Frontal cortex (tissue), 4 donors: Measurements from ENCODE around the gene ERC2. TPM values are rescaled to one million over a fixed set of nuclear protein-coding genes. Genes with fewer than 3 reads are reported as not detected.

Experiments used
- DNase-seq, 2 donors: peaks; one replicate each; pipeline ENCODE4 v3.0.0; 2012; ENCODE audit warnings: low spot score in 2 of 2
- FAIRE-seq: peaks from 2 replicates; lab custom pipeline; 2012; peaks lifted over from hg19 to GRCh38; lab: Jason Lieb, UNC
- small RNA-seq: library from RNA; depleted of rRNA; stranded (forward); fragments of <200 nt; gene quantifications from one replicate; pipeline ENCODE3, GENCODE V24; 2014
- total RNA-seq: library from RNA; depleted of rRNA; stranded (reverse); fragments of >200 nt; gene quantifications from one replicate; pipeline ENCODE4 v1.2.3, GENCODE V29; 2014
- donor health status: control.
- donor health status: control.
- donor health status: control.

Gene ERC2
- total RNA-seq, 1 donor from 2014 or later = 77.9 TPM

DNA sequence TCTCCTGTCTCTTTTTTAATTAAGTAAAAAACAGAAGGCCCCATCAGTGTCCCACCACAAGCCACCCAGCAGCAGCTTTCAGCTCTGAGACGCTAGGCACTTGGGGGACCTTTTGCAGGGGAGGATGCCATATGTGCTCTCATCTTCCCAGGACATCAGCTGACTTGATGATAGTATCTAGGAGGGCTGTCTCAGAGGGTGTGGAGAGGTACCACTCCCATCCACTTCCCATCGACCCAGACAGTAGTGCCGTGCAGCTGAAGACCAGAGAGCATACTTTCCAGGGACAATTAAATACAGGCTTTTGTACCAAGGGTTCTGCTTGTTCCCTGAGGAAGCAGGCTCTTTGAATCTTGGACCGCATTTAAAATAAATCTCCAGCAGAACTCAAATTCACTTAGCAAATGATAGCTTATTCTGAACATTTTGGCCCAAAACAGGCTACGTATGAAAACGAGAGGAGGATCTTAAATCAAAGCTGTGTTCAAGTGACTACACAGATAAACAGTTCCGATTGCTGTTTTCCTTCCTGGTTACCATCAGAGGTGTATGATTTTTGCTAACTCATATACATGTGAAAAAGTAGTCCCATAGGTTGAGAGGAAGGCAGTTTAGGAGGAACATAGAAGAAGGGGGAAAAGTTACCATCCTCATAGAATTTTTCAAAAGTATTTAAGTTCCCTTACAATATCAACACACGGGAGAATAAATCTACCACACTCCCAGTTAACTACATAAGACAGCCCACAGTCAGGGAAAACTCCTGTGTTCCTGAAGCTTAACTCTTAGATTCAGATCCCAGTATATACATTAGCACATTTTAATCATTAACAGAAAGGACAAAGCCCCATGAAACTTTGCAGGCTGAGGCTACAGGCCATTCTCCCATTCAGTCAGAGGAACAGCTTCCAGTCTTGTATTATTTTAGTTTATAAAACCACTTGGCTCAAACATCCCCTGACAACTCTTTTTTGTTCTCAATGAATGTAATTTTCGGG is 990.7 kb downstream of the ERC2 start:
- FAIRE-seq = no peak
- DNase-seq = no peak

DNA sequence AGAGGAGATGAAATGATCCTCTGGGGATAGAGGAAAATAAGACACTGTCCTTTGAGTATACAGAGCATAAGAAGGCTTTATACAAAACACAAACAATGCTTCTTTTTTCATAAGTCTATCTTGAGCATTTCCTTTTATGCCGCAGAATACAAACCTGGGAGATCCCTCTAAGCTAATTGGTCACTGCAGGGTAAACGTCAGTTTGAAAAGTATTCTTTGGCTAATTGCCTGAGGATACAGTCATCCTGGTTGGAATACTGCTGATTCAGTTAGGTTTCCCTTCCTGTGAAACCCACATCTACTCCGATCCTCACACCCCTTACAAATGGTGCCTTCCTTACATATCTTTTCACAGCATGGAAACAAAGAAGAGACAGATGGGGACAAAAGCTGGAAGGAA is 991.8 kb downstream of the ERC2 start:
- no peak for FAIRE-seq
- no peak for DNase-seq

DNA sequence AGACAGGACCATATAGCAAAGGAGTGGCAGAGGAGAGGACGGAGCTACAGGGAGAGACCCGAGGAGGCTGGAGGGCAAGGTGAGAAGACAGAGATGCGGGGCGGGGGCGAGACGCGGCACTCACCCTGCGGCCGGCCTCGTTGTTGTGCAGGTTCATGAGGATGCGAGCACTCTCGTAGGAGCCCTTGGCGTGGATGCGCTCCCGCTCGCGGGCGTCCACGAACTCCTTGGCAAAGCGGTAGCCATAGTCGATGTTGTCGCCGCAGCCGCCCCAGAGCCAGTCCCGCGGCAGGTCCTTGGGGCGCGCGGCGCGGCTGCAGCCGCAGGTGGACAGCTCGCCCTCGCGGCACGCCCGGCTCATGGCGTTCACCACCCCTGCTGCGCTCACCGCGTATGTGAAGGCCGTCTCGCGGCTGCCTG is 994.0 kb downstream of the ERC2 start:
- no peak for FAIRE-seq
- peak in 1 of 2 donors; percentile 20 for DNase-seq

DNA sequence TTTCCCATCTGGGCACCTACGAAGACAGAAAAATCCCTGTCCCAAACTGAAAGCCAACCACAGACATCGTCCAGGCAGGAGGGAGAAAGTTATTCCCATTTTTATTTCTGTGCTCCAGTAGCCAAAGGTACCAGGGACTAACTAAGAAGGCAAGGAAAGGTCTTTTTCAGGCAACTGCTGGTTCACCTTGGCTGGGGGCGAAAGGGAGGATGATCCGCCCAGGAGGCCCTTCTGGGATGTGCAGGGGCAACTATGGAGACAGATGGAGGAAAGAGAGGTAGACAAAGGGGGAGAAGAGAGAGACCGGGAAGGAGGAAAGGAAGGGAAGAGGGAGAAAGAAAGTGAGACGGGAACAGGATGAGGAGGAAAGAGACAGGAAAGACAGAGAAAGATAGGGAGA is 994.5 kb downstream of the ERC2 start:
- DNase-seq (no peak), FAIRE-seq (no peak)

DNA sequence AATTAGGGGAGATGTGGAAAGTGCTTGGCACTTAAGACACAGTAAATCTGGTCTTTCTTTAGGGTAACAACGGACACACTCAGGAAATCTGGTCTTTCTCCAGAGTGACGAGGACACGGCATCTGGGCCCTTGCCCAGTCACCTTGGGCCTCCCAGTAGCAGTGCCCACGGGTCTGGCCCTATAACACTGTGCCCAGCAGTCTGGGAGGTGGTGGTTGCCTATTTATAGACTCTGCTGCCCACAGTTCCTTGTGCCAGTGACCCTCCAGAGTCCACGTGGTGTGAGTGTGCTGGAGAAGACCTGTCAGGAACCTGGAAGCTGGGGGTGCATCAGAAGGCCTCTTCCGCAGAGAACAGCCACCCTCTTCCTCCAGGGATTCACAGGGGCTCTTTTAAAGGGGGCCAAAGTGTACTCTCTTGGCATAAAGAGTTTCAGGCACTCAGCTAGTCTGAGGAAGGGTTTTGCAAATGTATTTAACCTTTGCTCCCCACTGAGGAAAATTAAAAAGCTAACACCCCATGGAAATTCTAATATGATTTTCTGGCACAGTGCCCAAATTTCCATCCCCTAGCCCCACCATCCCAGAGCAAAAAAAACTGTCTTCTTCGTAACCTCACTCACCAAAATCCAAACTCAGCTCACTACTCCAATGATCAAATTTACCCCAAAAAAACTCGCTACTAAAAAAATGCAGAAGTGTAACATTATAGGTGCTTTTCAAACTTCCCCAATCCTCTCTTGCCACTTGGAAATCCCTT is 996.6 kb downstream of the ERC2 start:
- DNase-seq = no peak
- no peak for FAIRE-seq

DNA sequence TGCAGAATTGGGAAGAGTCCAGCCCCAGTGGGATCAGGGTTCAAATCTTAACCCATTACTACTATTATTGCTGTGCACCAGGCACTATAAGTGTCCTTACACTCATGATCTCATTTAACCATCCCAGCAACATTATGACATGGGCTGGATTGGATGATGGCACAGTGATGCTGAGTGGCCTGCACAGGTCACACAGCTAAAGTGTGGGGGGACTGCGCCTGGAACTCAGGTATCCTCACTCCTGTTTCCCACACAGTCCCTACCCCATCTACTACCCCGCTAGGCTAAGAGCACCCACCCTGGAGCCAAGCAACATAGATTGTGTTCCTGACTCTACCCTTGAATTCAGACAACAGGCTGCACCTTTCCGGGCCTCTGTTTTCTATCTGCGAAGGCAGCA is 997.2 kb downstream of the ERC2 start:
- FAIRE-seq (no peak), DNase-seq (no peak)

DNA sequence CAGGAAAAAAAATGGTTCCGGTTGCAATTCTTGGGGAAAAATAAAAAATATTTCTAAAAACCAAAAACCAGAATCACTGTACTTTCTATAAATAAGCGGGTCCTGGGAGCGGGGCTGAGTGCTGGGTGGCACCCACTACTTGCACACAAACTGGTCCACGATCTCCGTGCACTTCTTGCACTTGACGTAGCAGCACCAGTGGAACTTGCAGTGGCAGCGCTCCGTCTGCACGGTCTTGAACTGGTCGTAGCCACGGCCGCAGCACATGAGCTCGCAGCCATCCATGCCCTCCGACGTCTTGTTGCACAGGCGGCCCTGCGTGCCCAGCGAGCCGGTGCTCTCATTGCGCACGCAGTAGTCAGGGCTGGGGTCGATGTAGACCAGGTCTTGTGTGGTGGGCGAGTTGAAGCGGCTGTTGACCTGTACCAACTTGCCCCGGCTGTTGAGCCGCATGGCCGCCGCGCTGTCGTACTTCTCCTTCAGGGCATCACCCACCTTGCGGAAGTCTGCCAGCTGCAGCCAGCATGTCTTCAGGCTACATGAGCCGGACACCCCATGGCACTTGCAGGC is 998.2 kb downstream of the ERC2 start:
- no peak for FAIRE-seq
- no peak for DNase-seq

DNA sequence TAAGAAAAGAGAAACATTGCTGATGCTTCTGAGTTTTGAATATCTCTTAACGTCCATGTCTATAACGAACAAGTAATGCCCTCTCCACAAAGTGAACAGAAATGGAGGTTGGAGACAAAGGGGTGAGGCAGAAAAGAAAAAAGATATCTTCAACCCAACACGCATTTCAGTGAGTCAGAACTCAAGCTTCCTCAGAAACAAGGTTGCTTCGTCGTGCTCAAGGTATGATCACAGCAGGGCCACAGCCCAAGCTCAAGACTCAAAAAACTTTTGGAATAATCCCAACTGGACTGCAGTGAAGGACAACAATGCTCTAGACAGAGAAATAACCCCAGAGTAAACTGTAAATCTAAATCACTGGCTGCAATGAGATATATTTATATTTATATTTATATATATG is 1000.0 kb downstream of the ERC2 start:
- DNase-seq (no peak), FAIRE-seq (no peak)

DNA sequence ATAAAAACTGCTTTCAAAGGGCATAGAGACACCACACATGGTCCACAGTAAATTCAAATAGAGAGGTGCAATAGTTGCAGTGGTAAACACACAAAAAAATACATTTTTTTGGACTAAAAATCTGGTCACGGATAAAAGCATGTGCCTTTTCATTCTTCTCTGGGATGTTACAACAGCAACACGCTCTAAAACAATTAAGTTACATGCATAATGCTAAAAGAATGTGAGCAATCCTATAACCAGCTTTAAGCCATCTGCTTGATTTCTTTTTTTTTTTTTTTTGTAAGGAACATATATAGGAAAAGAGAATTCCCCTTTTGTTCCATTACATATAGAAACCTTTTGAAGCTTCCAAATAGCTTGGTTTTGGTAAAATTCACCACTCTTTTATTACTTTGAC is 1001.2 kb downstream of the ERC2 start:
- FAIRE-seq = no peak
- DNase-seq = no peak

DNA sequence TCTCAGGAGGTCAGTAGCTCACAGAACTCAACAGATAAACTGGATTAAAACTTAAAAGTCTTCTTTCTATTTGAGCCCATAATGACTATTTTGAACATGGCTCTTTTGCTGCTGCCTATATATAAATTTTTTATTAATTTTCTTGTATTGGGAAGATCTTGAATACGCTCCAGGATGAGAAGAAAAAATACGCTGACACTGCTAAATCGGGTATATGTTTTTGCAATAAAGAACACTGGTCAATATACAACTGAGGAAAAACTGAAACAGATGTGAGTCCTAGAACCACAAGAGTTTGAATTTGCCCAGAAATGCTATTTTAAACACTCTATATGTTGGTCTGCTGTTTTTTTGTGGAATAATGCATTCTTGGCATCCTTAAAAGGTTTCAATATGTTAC is 1001.7 kb downstream of the ERC2 start:
- FAIRE-seq (no peak), DNase-seq (no peak)

DNA sequence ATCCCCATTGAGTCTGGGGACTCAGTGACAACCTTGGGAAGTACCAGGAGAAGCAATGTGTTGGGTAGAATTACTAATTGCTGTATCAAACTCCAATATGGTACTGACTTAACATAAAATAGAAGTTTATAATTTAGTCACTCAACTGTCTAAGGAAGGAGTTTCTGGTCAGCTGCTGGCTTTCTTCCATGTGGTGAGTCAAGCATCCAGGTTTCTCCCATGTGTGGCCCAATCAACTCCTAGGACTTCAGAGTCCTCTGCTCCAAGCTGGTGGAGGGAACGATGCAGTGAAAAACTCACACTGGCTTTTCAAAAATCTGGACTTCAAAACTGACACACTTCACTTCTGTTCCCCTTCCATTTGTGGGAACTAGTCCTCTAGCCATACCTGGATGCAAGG is 1006.4 kb downstream of the ERC2 start:
- DNase-seq (no peak), FAIRE-seq (no peak)

DNA sequence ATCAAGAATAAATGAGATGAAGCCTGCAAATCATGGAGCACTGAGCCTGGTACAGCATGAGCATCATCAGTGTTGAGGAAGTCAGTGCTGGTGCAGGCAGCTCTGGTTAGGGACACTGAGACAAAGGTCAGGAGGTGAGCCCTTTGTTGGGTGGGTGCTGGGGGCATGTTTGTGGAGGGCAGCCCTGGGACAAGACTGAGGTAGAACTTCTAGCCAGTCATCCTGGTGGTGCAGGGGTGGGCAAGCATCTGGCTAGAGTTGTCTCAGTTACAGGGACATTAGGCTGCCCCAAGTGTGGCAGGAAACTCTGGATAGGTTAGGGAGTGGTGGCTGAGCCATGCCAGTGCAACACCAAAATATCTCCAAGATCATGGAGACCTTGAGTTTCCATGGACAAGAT is 1008.4 kb downstream of the ERC2 start:
- DNase-seq = no peak

More for the DNA sequence above, 1008.4 kb downstream of the ERC2 start:
- no peak for FAIRE-seq

Small RNA genes lying within 50 kb of the gene (small RNA-seq; reads per million reads assigned to genes)
- 5.2 reads per million, percentile 92 among the genes with 10 or more reads in this experiment for gene MIR3938
- gene RNA5SP133 = not detected

Other genes with a start within 250 kb of the ERC2 start
- gene CCDC66, start 88.7 kb upstream of the ERC2 start, total RNA-seq = 92.5 TPM
- 187 TPM for gene TASOR, start 214.8 kb upstream of the ERC2 start, total RNA-seq